B cell (primary cell): ENCODE data around the gene TTC8. TPM values are rescaled to one million over a fixed set of nuclear protein-coding genes. Genes with fewer than 3 reads are reported as not detected.

Experiments
- ATAC-seq: fragments of 200-7000 bp; cut with Tn5 transposase; one replicate; pipeline ENCODE4 v1.10.0; 2021; ENCODE audit warnings: low read depth, mild to moderate bottlenecking, moderate number of reproducible peaks, moderate library complexity
- CTCF ChIA-PET: fragments of 350-600 bp; sonication (Branson Sonifier 250); formaldehyde crosslinking; loops from one replicate; lab custom pipeline; 2021; ENCODE audit warnings: antibody characterized with exemption, inconsistent platforms; lab: Charles Lee
- POLR2A ChIA-PET: fragments of 350-600 bp; sonication (Branson Sonifier 250); formaldehyde crosslinking; loops from one replicate; lab custom pipeline; 2021; ENCODE audit warnings: antibody characterized with exemption; lab: Charles Lee
- DNase-seq: peaks from one replicate; pipeline ENCODE4 v3.0.0; 2013
- H2AFZ ChIP-seq: 2 replicates; pipeline ENCODE4 v1.6.1; 2012; ENCODE audit warnings: mild to moderate bottlenecking, low read depth, low read length; ENCODE audit not compliant: insufficient read depth, poor library complexity, severe bottlenecking
- H3K27ac ChIP-seq, 2 donors: 1 replicate in 1 of 2; 2 replicates in 1 of 2; pipeline ENCODE4 v1.5.1; 2012 to 2013; ENCODE audit warnings: low read length in 2 of 2, mild to moderate bottlenecking in 2 of 2, moderate library complexity in 1 of 2
- H3K27me3 ChIP-seq, 4 experiments: fragments of 200-600 bp in 1 of 4; sonication (generic) in 1 of 4; replicated peaks in 1 of 4; 1 replicate in 2 of 4; 2 replicates in 2 of 4; pipeline versions ENCODE4 v1.6.1 to v1.7.0; 2013 to 2016; ENCODE audit warnings: low read length in 3 of 4, mild to moderate bottlenecking in 2 of 4, mixed read lengths in 1 of 4, moderate library complexity in 1 of 4; ENCODE audit not compliant: insufficient read depth in 4 of 4, control insufficient read depth in 3 of 4; ENCODE audit errors: control extremely low read depth in 1 of 4
- H3K36me3 ChIP-seq, 2 experiments: replicated peaks in 1 of 2; 1 replicate in 1 of 2; 2 replicates in 1 of 2; pipeline versions ENCODE4 v1.6.1 to v1.7.1; 2013; ENCODE audit warnings: low read length in 1 of 2; ENCODE audit not compliant: insufficient read depth in 2 of 2, control insufficient read depth in 1 of 2; ENCODE audit errors: control extremely low read depth in 1 of 2, extremely low read depth in 1 of 2
- H3K4me1 ChIP-seq, 2 donors: fragments of 200-600 bp in 1 of 2; sonication (generic) in 1 of 2; 1 replicate in 1 of 2; 2 replicates in 1 of 2; pipeline versions ENCODE4 v1.5.1 to v1.6.1; 2013 to 2017; ENCODE audit warnings: low read length in 2 of 2; ENCODE audit not compliant: control insufficient read depth in 2 of 2, insufficient read depth in 2 of 2
- H3K4me2 ChIP-seq: replicated peaks from 2 replicates; pipeline ENCODE3; 2012; ENCODE audit warnings: mild to moderate bottlenecking, low read depth, low read length; ENCODE audit not compliant: poor library complexity, severe bottlenecking
- H3K4me3 ChIP-seq, 5 experiments: fragments of 200-600 bp in 1 of 5; sonication (generic) in 1 of 5; 1 replicate in 3 of 5; 2 replicates in 2 of 5; pipeline versions ENCODE4 v1.5.1 to v1.7.0; 2011 to 2016; ENCODE audit warnings: low read length in 4 of 5, mild to moderate bottlenecking in 4 of 5, low read depth in 2 of 5, control low read depth in 1 of 5, moderate library complexity in 1 of 5; ENCODE audit not compliant: insufficient read depth in 1 of 5; ENCODE audit errors: control extremely low read depth in 1 of 5, extremely low read depth in 1 of 5
- H3K79me2 ChIP-seq: fragments of 200-600 bp; sonication (generic); one replicate; pipeline ENCODE4 v1.6.0; 2016; ENCODE audit warnings: low read length; ENCODE audit not compliant: control insufficient read depth, insufficient read depth
- H3K9ac ChIP-seq: fragments of 200-600 bp; sonication (generic); 2 replicates; pipeline ENCODE4 v1.6.1; 2017; ENCODE audit warnings: mild to moderate bottlenecking, low read length, moderate library complexity
- H3K9me3 ChIP-seq, 3 donors: one replicate each; pipeline versions ENCODE4 v1.6.1 to v1.7.1; 2013; ENCODE audit warnings: low read length in 2 of 3; ENCODE audit not compliant: control insufficient read depth in 2 of 3, insufficient read depth in 1 of 3; ENCODE audit errors: control extremely low read depth in 1 of 3
- H4K20me1 ChIP-seq: 2 replicates; pipeline ENCODE4 v1.6.0; 2012; ENCODE audit warnings: mild to moderate bottlenecking, low read length; ENCODE audit not compliant: insufficient read depth, control insufficient read depth, poor library complexity, severe bottlenecking
- H3K27ac Mint-ChIP-seq: one replicate; pipeline ENCODE4 v1.8.0; 2021; ENCODE audit warnings: mixed read lengths
- H3K27me3 Mint-ChIP-seq: one replicate; pipeline ENCODE4 v1.8.0; 2021; ENCODE audit warnings: mixed read lengths
- H3K4me1 Mint-ChIP-seq: one replicate; pipeline ENCODE4 v1.8.0; 2021; ENCODE audit warnings: mixed read lengths
- H3K4me3 Mint-ChIP-seq: one replicate; pipeline ENCODE4 v1.8.0; 2021; ENCODE audit warnings: mixed read lengths
- H3K9me3 Mint-ChIP-seq: one replicate; pipeline ENCODE4 v1.8.0; 2022; ENCODE audit warnings: mixed read lengths; ENCODE audit not compliant: insufficient read depth
- EZH2 ChIP-seq: IDR thresholded peaks from 2 replicates; pipeline ENCODE4 v1.6.1; 2012; ENCODE audit warnings: borderline replicate concordance, low read depth, mild to moderate bottlenecking, moderate library complexity, low read length; ENCODE audit not compliant: insufficient read depth, poor library complexity, severe bottlenecking
- WGBS: methylation state at CpG from one replicate; pipeline ENCODE4 v1.1.5; 2013; ENCODE audit warnings: missing lambda C conversion rate; ENCODE audit not compliant: insufficient coverage; 5-methylcytosine and 5-hydroxymethylcytosine counted together
- intact Hi-C: fragments of 100-400 bp; cut with micrococcal nuclease; formaldehyde crosslinking; loops from one replicate; pipeline ENCODE4 v1.10.0; 2022
- polyA plus RNA-seq: library from polyadenylated mRNA; depleted of rRNA; stranded (reverse); fragments of >200 nt; gene quantifications from 2 replicates; pipeline ENCODE4 v1.2.3, GENCODE V29; 2012
- total RNA-seq, 2 donors: library from RNA; stranded (reverse); fragments of 120-200 nt in 1 of 2; gene quantifications; 1 replicate in 1 of 2; 2 replicates in 1 of 2; pipeline versions ENCODE4 v1.2.3 to v1.2.4, GENCODE V29; 2013 to 2022
- TF ChIP-seq, protein P1 (sequence below): fragments of 200-600 bp; IDR thresholded peaks from one replicate; pipeline ENCODE4 v1.8.0; 2022; ENCODE audit warnings: antibody characterized with exemption, mild to moderate bottlenecking

The TTC8 gene
- total and polyA plus RNA-seq, 2 donors (not counting 1 experiment from before 2014, with no cell fraction given), result 2.7 to 7.2 TPM

DNA sequence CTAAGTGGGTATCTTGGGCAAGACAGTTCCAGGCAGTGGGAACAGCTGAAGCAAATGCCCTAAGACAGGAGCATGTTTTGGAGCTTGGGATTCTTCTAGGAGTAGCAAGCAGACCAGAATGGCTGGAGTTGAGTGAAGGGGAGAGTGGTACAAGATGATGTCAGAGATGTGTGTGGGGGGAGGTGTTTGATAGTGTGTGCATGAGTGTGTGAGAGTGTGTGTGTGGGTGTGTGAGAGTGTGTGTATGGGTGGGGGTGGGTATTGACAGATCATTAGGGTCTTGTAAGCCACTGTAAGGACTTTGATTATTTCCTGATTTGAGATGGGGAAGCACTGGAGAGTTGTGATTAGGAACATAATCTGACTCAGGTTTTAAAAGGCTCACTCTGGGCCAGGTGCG lies 78.4 kb downstream of the TTC8 start:
- Histone ChIP-seq H3K79me2 (no peaks in the 10 kb centered on the region), H3K36me3 (no peaks in the 10 kb centered on the region), H3K9ac (no peak overlapping the region), H3K27me3 (no peaks in the 10 kb centered on the region), H3K4me2 (no peak overlapping the region), H2AFZ (no peak overlapping the region), H3K4me1 (no peaks in the 10 kb centered on the region), H3K9me3 (peaks cover 1 to 6% (median 5%) of the 10 kb centered on the region in 3 donors), H4K20me1 (no peaks in the 10 kb centered on the region), H3K4me3 (no peak overlapping the region), H3K27ac (no peak overlapping the region)
- no peak for TF ChIP-seq EZH2
- TF ChIP-seq, protein P1, sequence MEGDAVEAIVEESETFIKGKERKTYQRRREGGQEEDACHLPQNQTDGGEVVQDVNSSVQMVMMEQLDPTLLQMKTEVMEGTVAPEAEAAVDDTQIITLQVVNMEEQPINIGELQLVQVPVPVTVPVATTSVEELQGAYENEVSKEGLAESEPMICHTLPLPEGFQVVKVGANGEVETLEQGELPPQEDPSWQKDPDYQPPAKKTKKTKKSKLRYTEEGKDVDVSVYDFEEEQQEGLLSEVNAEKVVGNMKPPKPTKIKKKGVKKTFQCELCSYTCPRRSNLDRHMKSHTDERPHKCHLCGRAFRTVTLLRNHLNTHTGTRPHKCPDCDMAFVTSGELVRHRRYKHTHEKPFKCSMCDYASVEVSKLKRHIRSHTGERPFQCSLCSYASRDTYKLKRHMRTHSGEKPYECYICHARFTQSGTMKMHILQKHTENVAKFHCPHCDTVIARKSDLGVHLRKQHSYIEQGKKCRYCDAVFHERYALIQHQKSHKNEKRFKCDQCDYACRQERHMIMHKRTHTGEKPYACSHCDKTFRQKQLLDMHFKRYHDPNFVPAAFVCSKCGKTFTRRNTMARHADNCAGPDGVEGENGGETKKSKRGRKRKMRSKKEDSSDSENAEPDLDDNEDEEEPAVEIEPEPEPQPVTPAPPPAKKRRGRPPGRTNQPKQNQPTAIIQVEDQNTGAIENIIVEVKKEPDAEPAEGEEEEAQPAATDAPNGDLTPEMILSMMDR, result no peak
- WGBS, result 100% methylated on average over 1 of the region's 1 CpG
- no peaks in the 10 kb centered on the region for H3K9me3 Mint-ChIP-seq
- intact Hi-C loops, result no loop called here
- DNase-seq (no peak), ATAC-seq (no peak)
- no peaks in the 10 kb centered on the region for H3K4me1 Mint-ChIP-seq
- ChIA-PET POLR2A (no interaction called here), CTCF (no interaction called here)
- no peak overlapping the region for H3K4me3 Mint-ChIP-seq
- peaks cover 23% of the 10 kb centered on the region for H3K27me3 Mint-ChIP-seq
- no peak overlapping the region for H3K27ac Mint-ChIP-seq

DNA sequence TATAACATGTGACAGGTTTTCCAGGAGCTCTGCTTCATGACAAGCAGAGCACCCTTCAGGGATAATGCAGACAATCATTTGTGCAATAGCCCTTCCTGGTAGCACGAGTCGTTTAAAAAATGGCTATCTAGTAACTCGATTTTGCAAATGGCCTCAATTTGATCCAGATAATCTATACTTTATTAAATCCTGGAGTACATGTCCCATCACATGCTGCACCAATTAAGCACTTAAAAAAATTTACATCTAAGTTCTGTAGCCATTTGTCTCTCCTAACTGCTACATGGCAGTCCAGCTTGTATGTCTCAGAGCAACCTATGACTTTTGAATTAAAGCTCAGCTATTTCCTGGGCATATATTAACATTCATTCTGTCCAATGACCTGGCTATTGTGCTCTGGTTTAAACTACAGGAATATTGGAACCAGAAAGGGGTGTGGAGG lies 79.8 kb downstream of the TTC8 start:
- H3K27me3 Mint-ChIP-seq, result peaks cover 23% of the 10 kb centered on the region
- no peak overlapping the region for H3K4me3 ChIP-seq
- intact Hi-C loops, result no loop called here
- H2AFZ ChIP-seq, result no peak overlapping the region
- H3K79me2 ChIP-seq, result no peaks in the 10 kb centered on the region
- H3K27ac Mint-ChIP-seq, result no peak overlapping the region
- peaks cover 3% of the 10 kb centered on the region for H3K9me3 Mint-ChIP-seq
- no peaks in the 10 kb centered on the region for H3K36me3 ChIP-seq
- no peak for ATAC-seq
- no peaks in the 10 kb centered on the region for H3K4me1 ChIP-seq
- 98% methylated on average over 3 of the region's 3 CpGs for WGBS
- no peak overlapping the region for H3K4me3 Mint-ChIP-seq
- no peak for DNase-seq
- H3K27ac ChIP-seq, result no peak overlapping the region
- H3K27me3 ChIP-seq, result no peaks in the 10 kb centered on the region
- H3K9ac ChIP-seq, result no peak overlapping the region
- TF ChIP-seq EZH2, result no peak
- TF ChIP-seq, protein P1, result no peak
- ChIA-PET CTCF (no interaction called here), POLR2A (no interaction called here)
- H3K9me3 ChIP-seq, result peaks cover 1 to 7% (median 6%) of the 10 kb centered on the region in 3 donors
- no peaks in the 10 kb centered on the region for H4K20me1 ChIP-seq
- H3K4me2 ChIP-seq, result no peak overlapping the region
- no peaks in the 10 kb centered on the region for H3K4me1 Mint-ChIP-seq
